HCT116 (cell line): Measurements from ENCODE around the gene TBC1D2. TPM values are rescaled to one million over a fixed set of nuclear protein-coding genes. Genes with fewer than 3 reads are reported as not detected.
A peak's percentile ranks its signal among the peaks of the same experiment; 100 is the strongest.

Experiments used
- ATAC-seq: fragments of 200-7000 bp; cut with Tn5 transposase; 2 replicates; pipeline ENCODE4 v1.9.1; 2020; ENCODE audit warnings: mild to moderate bottlenecking, moderate library complexity
- BruUV-seq: library from RNA; stranded (reverse); fragments of 400-500 nt; replicated peaks from 2 replicates; lab custom pipeline; 2021; lab: Mats Ljungman, UMichigan
- CTCF ChIA-PET: fragments of 300-600 bp; sonication (Branson Sonifier 250); formaldehyde crosslinking; loops from one replicate; lab custom pipeline; 2021; ENCODE audit warnings: antibody characterized with exemption; lab: Charles Lee
- POLR2A ChIA-PET: fragments of 300-600, 350-600 bp; sonication (Branson Sonifier 250); formaldehyde crosslinking; loops from one replicate; lab custom pipeline; 2021; ENCODE audit warnings: antibody characterized with exemption; lab: Charles Lee
- RAD21 ChIA-PET, 2 experiments: fragments of 300-600 bp; sonication (Branson Sonifier 250); formaldehyde crosslinking; loops; one replicate each; lab custom pipeline; 2023; ENCODE audit warnings: low total read pairs in 2 of 2; ENCODE audit not compliant: uncharacterized antibody in 2 of 2, unreplicated experiment in 2 of 2, low non-redundant PET in 1 of 2; lab: Charles Lee
- DNase-seq: peaks from one replicate; pipeline ENCODE4 v3.0.0-alpha.2; 2010; ENCODE audit warnings: low read depth, low spot score
- H2AFZ ChIP-seq: fragments of 200-600 bp; shearing (Covaris generic), sonication (generic); 2 replicates; pipeline ENCODE4 v1.6.1; 2017; ENCODE audit warnings: low read depth, mixed run types, mixed read lengths, antibody characterized with exemption, low read length; ENCODE audit not compliant: poor library complexity, severe bottlenecking
- H3K27ac ChIP-seq: 2 replicates; pipeline ENCODE4 v1.5.1; 2012; ENCODE audit warnings: low read depth, low read length
- H3K27me3 ChIP-seq: fragments of 200-600 bp; sonication (generic); 2 replicates; pipeline ENCODE4 v1.6.1; 2016; ENCODE audit warnings: mixed run types, low read length, mixed read lengths; ENCODE audit not compliant: insufficient read depth
- H3K36me3 ChIP-seq, 2 experiments: fragments of 200-500 bp in 1 of 2; fragments of 200-600 bp in 1 of 2; sonication (Bioruptor generic) in 1 of 2; sonication (generic) in 1 of 2; 2 replicates each; pipeline versions ENCODE4 v1.5.1 to v1.6.1; 2014 to 2016; ENCODE audit warnings: low read length in 2 of 2, inconsistent platforms in 1 of 2, mixed read lengths in 1 of 2, mixed run types in 1 of 2; ENCODE audit not compliant: insufficient read depth in 2 of 2, control insufficient read depth in 1 of 2
- H3K4me1 ChIP-seq, 2 experiments: fragments of 200-600 bp in 1 of 2; sonication (generic) in 1 of 2; 2 replicates each; pipeline versions ENCODE4 v1.5.1 to v1.6.1; 2012 to 2017; ENCODE audit warnings: low read length in 2 of 2, inconsistent platforms in 1 of 2, mild to moderate bottlenecking in 1 of 2, mixed read lengths in 1 of 2, mixed run types in 1 of 2, moderate library complexity in 1 of 2; ENCODE audit not compliant: insufficient read depth in 2 of 2, control insufficient read depth in 1 of 2
- H3K4me2 ChIP-seq: fragments of 200-600 bp; sonication (generic); 2 replicates; pipeline ENCODE4 v1.6.1; 2017; ENCODE audit warnings: mixed run types, low read length, mixed read lengths
- H3K4me3 ChIP-seq, 2 experiments: fragments of 200-600 bp in 1 of 2; sonication (generic) in 1 of 2; replicated peaks in 1 of 2; 2 replicates each; pipeline ENCODE4 v1.5.1; 2011 to 2016; ENCODE audit warnings: low read length in 2 of 2, control low read depth in 1 of 2, low read depth in 1 of 2, mild to moderate bottlenecking in 1 of 2, mixed read lengths in 1 of 2, mixed run types in 1 of 2
- H3K79me2 ChIP-seq: fragments of 200-600 bp; sonication (generic); 2 replicates; pipeline ENCODE4 v1.6.1; 2017; ENCODE audit warnings: mild to moderate bottlenecking, mixed run types, low read length, moderate library complexity, mixed read lengths; ENCODE audit not compliant: insufficient read depth
- H3K9ac ChIP-seq: fragments of 200-600 bp; sonication (generic); 2 replicates; pipeline ENCODE4 v1.6.1; 2016; ENCODE audit warnings: low read length, mixed read lengths
- H3K9me2 ChIP-seq: fragments of 200-600 bp; sonication (generic), shearing (Covaris generic); 2 replicates; pipeline ENCODE4 v1.6.1; 2017; ENCODE audit warnings: mixed run types, mild to moderate bottlenecking, moderate library complexity; ENCODE audit not compliant: insufficient read depth
- H3K9me3 ChIP-seq, 2 experiments: fragments of 200-500 bp in 1 of 2; fragments of 200-600 bp in 1 of 2; sonication (Bioruptor generic) in 1 of 2; sonication (generic) in 1 of 2; 2 replicates each; pipeline ENCODE4 v1.6.1; 2014 to 2017; ENCODE audit warnings: low read length in 2 of 2, mixed read lengths in 2 of 2, inconsistent platforms in 1 of 2, low read depth in 1 of 2, mild to moderate bottlenecking in 1 of 2, mixed run types in 1 of 2, moderate library complexity in 1 of 2; ENCODE audit not compliant: control insufficient read depth in 1 of 2, insufficient read depth in 1 of 2
- H4K20me1 ChIP-seq: fragments of 200-600 bp; sonication (generic), shearing (Covaris generic); 2 replicates; pipeline ENCODE4 v1.6.1; 2017; ENCODE audit warnings: mixed run types, mild to moderate bottlenecking, moderate library complexity; ENCODE audit not compliant: insufficient read depth
- ATF3 ChIP-seq: IDR thresholded peaks from 2 replicates; pipeline ENCODE4 v1.6.1; 2012
- CBX3 ChIP-seq: IDR thresholded peaks from 2 replicates; pipeline ENCODE4 v1.6.1; 2012; ENCODE audit warnings: low read depth
- CEBPB ChIP-seq: IDR thresholded peaks from 2 replicates; pipeline ENCODE4 v1.6.1; 2012; ENCODE audit warnings: low read depth
- CTCF ChIP-seq, 3 experiments: fragments of 200-600 bp in 1 of 3; sonication (generic) in 1 of 3; IDR thresholded peaks in 2 of 3; conservative IDR thresholded peaks in 1 of 3; 2 replicates each; pipeline ENCODE4 v1.5.1; 2012 to 2017; ENCODE audit warnings: low read depth in 2 of 3, low read length in 2 of 3, antibody characterized with exemption in 1 of 3, borderline replicate concordance in 1 of 3, control low read depth in 1 of 3, mild to moderate bottlenecking in 1 of 3, mixed read lengths in 1 of 3, mixed run types in 1 of 3, moderate library complexity in 1 of 3; ENCODE audit not compliant: insufficient read depth in 1 of 3
- EGR1 ChIP-seq: IDR thresholded peaks from 2 replicates; pipeline ENCODE4 v1.6.1; 2012; ENCODE audit warnings: low read depth
- ELF1 ChIP-seq: IDR thresholded peaks from 2 replicates; pipeline ENCODE4 v1.6.1; 2012; ENCODE audit warnings: low read depth, borderline replicate concordance
- EZH2phosphoT487 ChIP-seq: fragments of 200-600 bp; IDR thresholded peaks from 2 replicates; pipeline ENCODE4 v1.6.1; 2018; ENCODE audit warnings: antibody characterized with exemption, borderline replicate concordance
- FOSL1 ChIP-seq: IDR thresholded peaks from 2 replicates; pipeline ENCODE4 v1.6.1; 2012; ENCODE audit warnings: low read depth
- JUND ChIP-seq: IDR thresholded peaks from 2 replicates; pipeline ENCODE4 v1.6.1; 2012
- RAD21 ChIP-seq: IDR thresholded peaks from 2 replicates; pipeline ENCODE4 v1.6.1; 2012; ENCODE audit warnings: low read depth, mild to moderate bottlenecking
- SIN3A ChIP-seq: IDR thresholded peaks from 2 replicates; pipeline ENCODE4 v1.6.1; 2012; ENCODE audit warnings: low read depth
- YY1 ChIP-seq: IDR thresholded peaks from 2 replicates; pipeline ENCODE4 v1.6.1; 2011; ENCODE audit warnings: low read length, low read depth, moderate library complexity, mild to moderate bottlenecking; ENCODE audit not compliant: insufficient replicate concordance; ENCODE audit errors: extremely low read depth
- ZFX ChIP-seq: fragments of 450-650 bp; IDR thresholded peaks from 2 replicates; pipeline ENCODE4 v1.6.1; 2017
- intact Hi-C: fragments of 100-400 bp; cut with micrococcal nuclease; formaldehyde crosslinking; loops from 2 replicates; pipeline ENCODE4 v1.10.0; 2022
- total RNA-seq: library from RNA; stranded (reverse); gene quantifications from one replicate; pipeline ENCODE4 v1.2.1, GENCODE V29; 2021; ENCODE audit not compliant: unreplicated experiment
- TF ChIP-seq, protein P1 (sequence below): IDR thresholded peaks from 2 replicates; pipeline ENCODE4 v1.6.1; 2012

TBC1D2 gene
- total RNA-seq, 1 experiment from 2014 or later, result 9.8 TPM

DNA sequence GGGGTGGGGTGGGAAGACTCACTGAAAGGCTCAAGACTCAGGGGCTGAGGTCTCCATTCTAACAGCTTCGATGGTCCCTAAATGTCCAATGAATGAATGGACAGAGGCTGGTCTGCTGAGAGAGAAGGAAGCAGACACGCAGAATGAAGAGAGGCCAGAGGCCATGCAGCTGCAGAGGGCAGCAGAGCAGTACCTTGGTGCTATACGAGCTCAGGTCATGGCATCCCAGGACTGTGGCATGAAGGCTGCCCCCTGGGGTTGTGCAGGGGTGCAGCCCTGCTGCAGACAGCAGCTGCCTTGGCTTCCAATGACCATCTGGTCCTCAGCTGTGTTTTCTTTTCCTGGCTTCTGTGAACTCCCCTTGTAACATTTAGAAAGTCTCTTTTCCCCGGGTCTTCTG is 47.8 kb downstream of the TBC1D2 start:
- no peaks in the 10 kb centered on the region for H4K20me1 ChIP-seq
- H3K4me3 ChIP-seq, result no peak overlapping the region
- no peak overlapping the region for H3K27ac ChIP-seq
- H3K4me2 ChIP-seq, result no peak overlapping the region
- TF ChIP-seq ATF3 (no peak), RAD21 (0 out of 2 replicates have a peak, but pooled peaks have one; percentile 21), CTCF (IDR thresholded peaks at IDR 0.05 in 2 of 3, conservative IDR thresholded peaks at IDR 0.05 in 1 of 3; ENCODE audit: borderline replicate concordance in 1 of 3, insufficient read depth in 1 of 3, low read depth in 2 of 3, low read length in 2 of 3) (peak; percentile 10 to 28 (median 16); a peak in 1 of 6 replicates), EGR1 (no peak), SIN3A (no peak), YY1 (no peak)
- TF ChIP-seq, all 23 proteins: peak for 2
- POLR2A ChIA-PET, result no interaction called here
- RAD21 ChIA-PET, result no interaction called here
- Histone ChIP-seq H3K36me3 (no peaks in the 10 kb centered on the region), H3K79me2 (no peaks in the 10 kb centered on the region), H3K9me3 (no peaks in the 10 kb centered on the region), H3K9ac (no peak overlapping the region), H3K27me3 (no peaks in the 10 kb centered on the region), H3K9me2 (no peaks in the 10 kb centered on the region), H3K4me1 (peaks cover 0 to 4% of the 10 kb centered on the region in 2 experiments; a peak in 1 of 4 replicates), H2AFZ (no peak overlapping the region)
- BruUV-seq, result no TSS peak
- DNase-seq (no peak), ATAC-seq (peak; percentile 30; the same call in 1 of the 2 replicates)
- CTCF ChIA-PET, result interaction anchor here (1.5 kb wide), 1 partner anchor 48 kb away, joined by 6 read pairs; the partner anchor contains the start of gene TBC1D2
- intact Hi-C loops, result no loop called here

- Histone ChIP-seq H3K4me3 (no peak overlapping the region), H4K20me1 (no peaks in the 10 kb centered on the region), H3K4me1 (peaks cover 0 to 4% of the 10 kb centered on the region in 2 experiments; a peak in 1 of 4 replicates), H3K9me2 (no peaks in the 10 kb centered on the region), H3K27me3 (no peaks in the 10 kb centered on the region), H3K27ac (no peak overlapping the region), H3K9me3 (no peaks in the 10 kb centered on the region), H3K79me2 (no peaks in the 10 kb centered on the region), H3K9ac (no peak overlapping the region), H3K36me3 (no peaks in the 10 kb centered on the region), H3K4me2 (no peak overlapping the region), H2AFZ (no peak overlapping the region)
- CTCF ChIA-PET, result interaction anchor here (1.5 kb wide), 1 partner anchor 49 kb away, joined by 6 read pairs; the partner anchor contains the start of gene TBC1D2
- DNase-seq, result no peak
- POLR2A ChIA-PET, result no interaction called here
- intact Hi-C loops, result no loop called here
- RAD21 ChIA-PET, result no interaction called here
- ATAC-seq, result no peak
- no TSS peak for BruUV-seq
- TF ChIP-seq RAD21, result no peak
- no peak for TF ChIP-seq EZH2phosphoT487
- no peak for TF ChIP-seq YY1
- no peak for TF ChIP-seq EGR1
- no peak for TF ChIP-seq CEBPB
- TF ChIP-seq FOSL1, result no peak
- TF ChIP-seq ATF3, result no peak
- TF ChIP-seq, protein P1, sequence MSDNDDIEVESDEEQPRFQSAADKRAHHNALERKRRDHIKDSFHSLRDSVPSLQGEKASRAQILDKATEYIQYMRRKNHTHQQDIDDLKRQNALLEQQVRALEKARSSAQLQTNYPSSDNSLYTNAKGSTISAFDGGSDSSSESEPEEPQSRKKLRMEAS, result no peak
- TF ChIP-seq SIN3A, result no peak
- no peak for TF ChIP-seq JUND
- no peak for TF ChIP-seq ZFX
- TF ChIP-seq ELF1, result no peak
- no peak for TF ChIP-seq CTCF (IDR thresholded peaks at IDR 0.05 in 2 of 3, conservative IDR thresholded peaks at IDR 0.05 in 1 of 3; ENCODE audit: borderline replicate concordance in 1 of 3, insufficient read depth in 1 of 3, low read depth in 2 of 3, low read length in 2 of 3)
- TF ChIP-seq CBX3, result no peak
Observed at GRCh38 chr9:98206754-98207153, 48.7 kb downstream of the TBC1D2 start.
